Fibroblast of lung (primary cell): ENCODE data around the gene SLC5A4. TPM values are rescaled to one million over a fixed set of nuclear protein-coding genes. Genes with fewer than 3 reads are reported as not detected.
"Not testable (repeated sequence)": the region's sequence is repeated elsewhere in the genome, so short reads cannot be mapped to it uniquely, and the experiment has no call there.

Source experiments
- DNase-seq, 2 donors: peaks; one replicate each; pipeline versions ENCODE4 v3.0.0 to v3.0.0-alpha.2; 2010; ENCODE audit warnings: low read depth in 2 of 2
- H2AFZ ChIP-seq: 2 replicates; pipeline ENCODE4 v1.5.1; 2012; ENCODE audit warnings: low read length, control low read depth, inconsistent platforms
- H3K27ac ChIP-seq: 2 replicates; pipeline ENCODE4 v1.5.1; 2011; ENCODE audit warnings: low read length, control low read depth; ENCODE audit not compliant: insufficient read depth
- H3K27me3 ChIP-seq: 2 replicates; pipeline ENCODE4 v1.5.1; 2011; ENCODE audit warnings: mild to moderate bottlenecking, low read length; ENCODE audit not compliant: control insufficient read depth, insufficient read depth
- H3K36me3 ChIP-seq: 2 replicates; pipeline ENCODE4 v1.5.1; 2011; ENCODE audit warnings: low read length; ENCODE audit not compliant: control insufficient read depth, insufficient read depth
- H3K4me1 ChIP-seq: 2 replicates; pipeline ENCODE4 v1.5.1; 2011; ENCODE audit warnings: low read length; ENCODE audit not compliant: control insufficient read depth, insufficient read depth; ENCODE audit errors: extremely low read depth
- H3K4me2 ChIP-seq: 2 replicates; pipeline ENCODE4 v1.5.1; 2011; ENCODE audit warnings: low read length, control low read depth; ENCODE audit not compliant: insufficient read depth; ENCODE audit errors: extremely low read depth
- H3K4me3 ChIP-seq, 4 experiments: fragments of 200-600 bp in 1 of 4; sonication (generic) in 1 of 4; replicated peaks in 1 of 4; 2 replicates each; pipeline ENCODE4 v1.5.1; 2011 to 2016; ENCODE audit warnings: low read length in 4 of 4, low read depth in 3 of 4, mild to moderate bottlenecking in 3 of 4, control low read depth in 2 of 4, inconsistent platforms in 1 of 4, mixed read lengths in 1 of 4; ENCODE audit not compliant: insufficient read depth in 1 of 4; ENCODE audit errors: control extremely low read depth in 1 of 4
- H3K79me2 ChIP-seq: 2 replicates; pipeline ENCODE4 v1.5.1; 2012; ENCODE audit warnings: mild to moderate bottlenecking, low read length, inconsistent platforms; ENCODE audit not compliant: control insufficient read depth, insufficient read depth
- H3K9ac ChIP-seq: 2 replicates; pipeline ENCODE4 v1.5.1; 2011; ENCODE audit warnings: mild to moderate bottlenecking, low read length, control low read depth; ENCODE audit not compliant: insufficient read depth
- H3K9me3 ChIP-seq: 2 replicates; pipeline ENCODE4 v1.5.1; 2012; ENCODE audit warnings: low read depth, low read length; ENCODE audit not compliant: control insufficient read depth, insufficient read depth
- H4K20me1 ChIP-seq: 2 replicates; pipeline ENCODE4 v1.5.1; 2011; ENCODE audit warnings: low read length; ENCODE audit not compliant: control insufficient read depth, insufficient read depth; ENCODE audit errors: extremely low read depth
- CTCF ChIP-seq, 2 donors: IDR thresholded peaks in 1 of 2; conservative IDR thresholded peaks in 1 of 2; 1 replicate in 1 of 2; 2 replicates in 1 of 2; pipeline ENCODE4 v1.5.1; 2011 to 2012; ENCODE audit warnings: low read length in 2 of 2, control low read depth in 1 of 2, inconsistent platforms in 1 of 2, low read depth in 1 of 2, mild to moderate bottlenecking in 1 of 2
- EZH2 ChIP-seq: IDR thresholded peaks from 2 replicates; pipeline ENCODE4 v1.5.1; 2012; ENCODE audit warnings: low read length, control low read depth, mild to moderate bottlenecking; ENCODE audit errors: missing control alignments
- polyA minus RNA-seq: library from RNA; depleted of rRNA, polyadenylated mRNA; stranded (reverse); fragments of >200 nt; gene quantifications from 2 replicates; pipeline ENCODE4 v1.2.3, GENCODE V29; 2011; ENCODE audit warnings: low replicate concordance
- polyA plus RNA-seq, 2 donors: library from polyadenylated mRNA; depleted of rRNA in 1 of 2; stranded (reverse) in 1 of 2; unstranded in 1 of 2; fragments of >200 nt; gene quantifications; 2 replicates each; pipeline ENCODE4 v1.2.1, GENCODE V29; 2011 to 2012; ENCODE audit warnings: missing spikeins in 1 of 2
- total RNA-seq: library from RNA; depleted of rRNA; stranded (reverse); fragments of >200 nt; gene quantifications from 2 replicates; pipeline ENCODE4 v1.2.1, GENCODE V29; 2014

Gene SLC5A4
- total RNA-seq = not detected in 2 replicates
- polyA plus RNA-seq = 0.02 and 0.06 TPM in 2 replicates
- not detected in 2 replicates for polyA plus RNA-seq (2012)
- not detected in 2 replicates for polyA minus RNA-seq

- no peak for TF ChIP-seq CTCF (conservative IDR thresholded peaks at IDR 0.05 in 1 of 2, IDR thresholded peaks at IDR 0.05 in 1 of 2; ENCODE audit: low read depth in 1 of 2, low read length in 2 of 2)
- no peak for TF ChIP-seq EZH2
Observed at GRCh38 chr22:32255217-32255616, at the start of gene SLC5A4. TSS of gene SLC5A4 (minus strand) at chr22:32255347. CDS start at chr22:32255329, 18 bp downstream.

DNA sequence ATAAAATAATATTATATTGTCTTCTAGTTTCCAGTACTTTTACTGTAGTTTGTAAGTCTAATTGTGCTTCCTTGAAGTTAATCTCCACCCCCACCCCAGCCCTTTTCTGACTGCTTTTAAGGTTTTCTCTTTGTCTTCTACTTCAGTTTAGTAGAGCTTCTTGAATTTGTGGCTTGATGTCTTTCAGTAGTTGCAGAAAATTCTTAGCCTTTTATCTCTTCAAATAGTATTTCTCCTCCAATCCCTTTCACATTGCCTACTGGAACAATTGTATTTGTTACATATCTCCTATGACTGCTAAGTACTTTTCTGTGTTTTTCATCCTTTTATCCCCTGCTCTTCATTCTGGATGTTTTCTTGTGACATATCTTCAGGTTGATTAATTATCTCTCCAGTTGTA, 38.8 kb upstream of the SLC5A4 start:
- not testable (repeated sequence) for H3K4me1 ChIP-seq, DNase-seq, H3K4me2 ChIP-seq, H3K4me3 ChIP-seq, H3K27me3 ChIP-seq, H3K9ac ChIP-seq, H3K27ac ChIP-seq, H3K79me2 ChIP-seq, H4K20me1 ChIP-seq, H3K36me3 ChIP-seq, H2AFZ ChIP-seq, H3K9me3 ChIP-seq

More at GRCh38 chr22:32255217-32255616, at the start of gene SLC5A4:
- Histone ChIP-seq H3K79me2 (no peaks in the 10 kb centered on the region), H3K36me3 (no peaks in the 10 kb centered on the region), H3K9ac (no peak within 1 kb of the TSS), H3K9me3 (no peaks in the 10 kb centered on the region), H3K4me3 (no peak within 1 kb of the TSS), H3K27ac (no peak within 1 kb of the TSS), H3K4me2 (no peak within 1 kb of the TSS), H3K4me1 (no peaks in the 10 kb centered on the region), H2AFZ (no peak within 1 kb of the TSS), H4K20me1 (no peaks in the 10 kb centered on the region), H3K27me3 (no peaks in the 10 kb centered on the region)
- DNase-seq = no peak

DNA sequence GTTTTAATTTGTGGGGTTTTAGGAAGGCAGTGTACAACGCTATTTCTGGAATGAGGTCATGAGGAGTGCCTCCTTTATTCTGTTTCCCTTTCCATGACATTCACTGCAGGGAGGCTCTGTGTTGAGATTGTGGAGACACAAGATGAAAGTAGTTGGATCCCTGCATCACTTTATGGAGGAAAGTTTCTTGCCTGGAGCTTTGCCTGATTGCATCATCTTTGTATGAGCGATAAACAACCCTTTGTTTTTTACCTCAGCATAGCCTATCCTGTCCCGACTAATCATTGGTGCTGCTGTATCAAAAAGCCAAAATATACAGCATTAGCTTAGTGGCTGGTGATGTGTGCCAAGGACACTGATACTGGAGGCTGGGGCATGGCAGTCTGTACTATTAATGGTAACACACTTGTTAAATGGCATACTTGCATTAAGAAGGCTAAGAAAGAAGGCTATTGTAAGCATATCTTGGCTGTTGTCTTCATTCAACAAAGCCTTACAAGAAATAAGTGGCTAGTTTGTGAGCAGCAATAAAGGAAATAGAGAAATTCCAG, 31.2 kb upstream of the SLC5A4 start:
- no peaks in the 10 kb centered on the region for H3K9me3 ChIP-seq
- H2AFZ ChIP-seq = no peak overlapping the region
- no peak overlapping the region for H3K4me3 ChIP-seq
- no peak overlapping the region for H3K9ac ChIP-seq
- no peaks in the 10 kb centered on the region for H4K20me1 ChIP-seq
- H3K4me2 ChIP-seq = no peak overlapping the region
- TF ChIP-seq EZH2 (no peak), CTCF (conservative IDR thresholded peaks at IDR 0.05 in 1 of 2, IDR thresholded peaks at IDR 0.05 in 1 of 2; ENCODE audit: low read depth in 1 of 2, low read length in 2 of 2) (no peak)
- H3K36me3 ChIP-seq = no peaks in the 10 kb centered on the region
- no peak for DNase-seq
- H3K4me1 ChIP-seq = no peaks in the 10 kb centered on the region
- H3K79me2 ChIP-seq = no peaks in the 10 kb centered on the region
- H3K27ac ChIP-seq = no peak overlapping the region
- H3K27me3 ChIP-seq = no peaks in the 10 kb centered on the region
